Panc1 (cell line): ENCODE measurements around the gene RNF121. TPM values are rescaled to one million over a fixed set of nuclear protein-coding genes. Genes with fewer than 3 reads are reported as not detected.

Source experiments
- ATAC-seq: fragments of 200-7000 bp; cut with Tn5 transposase; 2 replicates; pipeline ENCODE4 v1.9.1; 2020; ENCODE audit warnings: mild to moderate bottlenecking, moderate library complexity
- BruUV-seq: library from RNA; stranded (reverse); fragments of 400-500 nt; replicated peaks from 2 replicates; lab custom pipeline; 2021; lab: Mats Ljungman, UMichigan
- CTCF ChIA-PET: fragments of 300-600 bp; sonication (Branson Sonifier 250); formaldehyde crosslinking; loops from one replicate; lab custom pipeline; 2022; ENCODE audit warnings: antibody characterized with exemption; lab: Charles Lee
- POLR2A ChIA-PET: fragments of 300-600 bp; sonication (Branson Sonifier 250); formaldehyde crosslinking; loops from one replicate; lab custom pipeline; 2022; ENCODE audit warnings: antibody characterized with exemption; lab: Charles Lee
- DNase-seq: peaks from one replicate; pipeline ENCODE4 v3.0.0-alpha.2; 2010; ENCODE audit warnings: low read depth, low spot score
- H3K27ac ChIP-seq: 2 replicates; pipeline ENCODE4 v1.5.1; 2011; ENCODE audit warnings: mild to moderate bottlenecking, low read length, inconsistent platforms
- H3K27me3 ChIP-seq: fragments of 200-500 bp; sonication (Bioruptor generic); 2 replicates; pipeline ENCODE4 v1.6.0; 2014; ENCODE audit warnings: low read length, inconsistent platforms; ENCODE audit not compliant: control insufficient read depth, insufficient read depth
- H3K36me3 ChIP-seq: fragments of 200-500 bp; sonication (Bioruptor generic); 2 replicates; pipeline ENCODE4 v1.5.1; 2014; ENCODE audit warnings: inconsistent platforms, mild to moderate bottlenecking, low read length, moderate library complexity; ENCODE audit not compliant: control insufficient read depth, insufficient read depth
- H3K4me1 ChIP-seq: 2 replicates; pipeline ENCODE4 v1.5.1; 2011; ENCODE audit warnings: inconsistent platforms, mild to moderate bottlenecking, low read length, moderate library complexity; ENCODE audit not compliant: control insufficient read depth, insufficient read depth
- H3K4me3 ChIP-seq, 2 experiments: 2 replicates each; pipeline ENCODE4 v1.5.1; 2011 to 2012; ENCODE audit warnings: low read depth in 2 of 2, low read length in 2 of 2, mild to moderate bottlenecking in 2 of 2, inconsistent platforms in 1 of 2, moderate library complexity in 1 of 2
- H3K9me3 ChIP-seq: fragments of 200-500 bp; sonication (Bioruptor generic); 2 replicates; pipeline ENCODE4 v1.5.1; 2014; ENCODE audit warnings: low read depth, mild to moderate bottlenecking, inconsistent platforms, low read length, moderate library complexity; ENCODE audit not compliant: control insufficient read depth, insufficient read depth
- CTCF ChIP-seq: fragments of 450-650 bp; IDR thresholded peaks from 2 replicates; pipeline ENCODE4 v1.5.1; 2017; ENCODE audit warnings: mild to moderate bottlenecking
- POLR2AphosphoS5 ChIP-seq: IDR thresholded peaks from 2 replicates; pipeline ENCODE4 v1.6.1; 2012; ENCODE audit warnings: mild to moderate bottlenecking, low read depth, low read length, moderate library complexity
- REST ChIP-seq, 2 experiments: IDR thresholded peaks; 2 replicates each; pipeline ENCODE4 v1.6.1; 2011 to 2012; ENCODE audit warnings: low read depth in 2 of 2, control low read depth in 1 of 2, low read length in 1 of 2, mild to moderate bottlenecking in 1 of 2, moderate library complexity in 1 of 2; ENCODE audit not compliant: insufficient read depth in 1 of 2
- SIN3A ChIP-seq: IDR thresholded peaks from 2 replicates; pipeline ENCODE4 v1.6.1; 2012; ENCODE audit warnings: low read depth, mild to moderate bottlenecking, low read length, moderate library complexity, borderline replicate concordance; ENCODE audit not compliant: insufficient read depth
- TCF7L2 ChIP-seq: IDR thresholded peaks from 2 replicates; pipeline ENCODE4 v1.6.1; 2011; ENCODE audit warnings: mild to moderate bottlenecking, low read depth, low read length, inconsistent platforms
- in situ Hi-C: cut with HindIII; loops from 2 replicates; pipeline ENCODE4 v1.10.0; 2016; ENCODE audit warnings: low sequenced_read_pairs, low pct_unique_long_range_greater_than_20kb
- intact Hi-C: fragments of 100-400 bp; cut with micrococcal nuclease; formaldehyde crosslinking; loops from one replicate; pipeline ENCODE4 v1.10.0; 2022; ENCODE audit not compliant: unreplicated experiment
- total RNA-seq: library from RNA; stranded (reverse); gene quantifications from one replicate; pipeline ENCODE4 v1.2.1, GENCODE V29; 2021; ENCODE audit not compliant: unreplicated experiment

RNF121 gene
- total RNA-seq, 1 experiment from 2014 or later: 69.6 TPM

DNA sequence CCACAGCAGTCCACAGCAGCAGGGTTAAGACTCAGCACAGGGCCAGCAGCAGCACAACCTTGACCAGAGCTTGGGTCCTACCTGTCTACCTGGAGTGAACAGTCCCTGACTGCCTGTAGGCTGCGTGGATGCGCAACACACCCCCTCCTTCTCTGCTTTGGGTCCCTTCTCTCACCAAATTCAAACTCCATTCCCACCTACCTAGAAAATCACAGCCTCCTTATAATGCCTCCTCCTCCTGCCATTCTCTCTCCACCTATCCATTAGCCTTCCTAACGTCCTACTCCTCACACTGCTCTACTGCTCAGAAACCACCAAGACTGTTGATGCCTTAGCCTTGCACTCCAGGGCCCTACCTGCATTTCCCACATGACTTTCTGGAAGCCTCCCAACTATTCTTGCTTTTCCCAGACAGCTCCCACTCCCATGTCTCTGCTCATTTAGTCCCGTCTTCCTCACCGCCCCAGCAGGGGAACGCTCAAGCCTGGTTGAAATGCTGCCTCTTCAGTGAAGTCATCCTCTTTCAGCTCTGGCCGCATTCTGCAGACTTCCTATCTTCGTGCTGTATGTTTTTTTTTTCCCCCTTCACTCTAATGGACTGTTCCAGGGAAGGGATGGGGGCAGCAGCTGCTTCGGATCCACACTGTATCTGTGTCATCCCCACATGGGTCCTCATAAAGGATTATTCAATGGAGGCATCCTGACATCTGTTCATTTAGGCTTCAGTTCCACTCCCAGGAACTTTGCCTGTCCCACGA is 73.2 kb downstream of the RNF121 start:
- TF ChIP-seq POLR2AphosphoS5: peak; percentile 54; the same call in 1 of the 2 replicates
- TF ChIP-seq REST (IDR thresholded peaks at IDR 0.05; ENCODE audit: insufficient read depth in 1 of 2, low read depth in 2 of 2, low read length in 1 of 2): no peak
- intact Hi-C loops: no loop called here
- 0 out of 2 replicates have a peak, but pooled peaks cover 5% of the 10 kb centered on the region for H3K4me1 ChIP-seq
- H3K36me3 ChIP-seq: peaks cover 8% of the 10 kb centered on the region; the same call in 1 of the 2 replicates
- POLR2A ChIA-PET: no interaction called here
- H3K27ac ChIP-seq: no peak overlapping the region
- H3K27me3 ChIP-seq: no peaks in the 10 kb centered on the region
- in situ Hi-C loops: no loop called here
- no TSS peak for BruUV-seq
- H3K9me3 ChIP-seq: no peaks in the 10 kb centered on the region
- ATAC-seq (no peak; the same call in 1 of the 2 replicates), DNase-seq (no peak)
- CTCF ChIA-PET: no interaction called here
- no peak overlapping the region for H3K4me3 ChIP-seq

- Histone ChIP-seq H3K4me1 (0 out of 2 replicates have a peak, but pooled peaks cover 5% of the 10 kb centered on the region), H3K36me3 (peaks cover 10% of the 10 kb centered on the region), H3K4me3 (no peak overlapping the region), H3K27me3 (no peaks in the 10 kb centered on the region), H3K9me3 (no peaks in the 10 kb centered on the region), H3K27ac (no peak overlapping the region)
- TF ChIP-seq POLR2AphosphoS5 (0 out of 2 replicates have a peak, but pooled peaks have one; percentile 1), SIN3A (no peak)
- BruUV-seq: TSS peak; percentile 93
- in situ Hi-C loops (no loop called here), intact Hi-C loops (no loop called here)
- ATAC-seq (peak; percentile 5; the same call in 1 of the 2 replicates), DNase-seq (no peak)
- ChIA-PET POLR2A (no interaction called here), CTCF (no interaction called here)
Measured at GRCh38 chr11:72002841-72003775, 74.3 kb downstream of the RNF121 start.

DNA sequence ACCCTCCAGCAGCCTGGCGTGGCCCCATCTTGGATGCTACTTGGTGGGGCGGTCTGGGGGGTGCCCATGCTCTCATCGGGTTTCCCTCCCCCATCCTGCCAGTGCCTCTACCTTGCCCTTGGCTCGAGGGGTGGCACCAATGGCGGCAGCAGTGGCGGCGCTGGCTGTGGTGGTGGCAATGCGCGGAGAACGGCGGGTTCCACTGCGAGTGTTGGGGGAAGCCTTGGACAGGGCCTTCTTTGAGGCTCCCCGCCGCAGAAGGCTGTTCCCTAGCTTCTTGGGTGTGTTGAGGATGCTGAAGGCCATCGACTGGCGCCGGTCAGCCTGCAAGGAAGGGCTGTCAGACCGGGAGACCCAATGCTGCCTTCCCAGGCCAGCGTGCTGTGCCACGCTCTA is 74.9 kb downstream of the RNF121 start:
- no peak for TF ChIP-seq TCF7L2
- TF ChIP-seq REST (IDR thresholded peaks at IDR 0.05; ENCODE audit: insufficient read depth in 1 of 2, low read depth in 2 of 2, low read length in 1 of 2): no peak
- TF ChIP-seq SIN3A: no peak
- TF ChIP-seq CTCF: no peak
- no peak for TF ChIP-seq POLR2AphosphoS5
- Histone ChIP-seq H3K27ac (no peak overlapping the region), H3K4me3 (no peak overlapping the region), H3K36me3 (peaks cover 15% of the 10 kb centered on the region), H3K9me3 (no peaks in the 10 kb centered on the region), H3K4me1 (0 out of 2 replicates have a peak, but pooled peaks cover 5% of the 10 kb centered on the region), H3K27me3 (no peaks in the 10 kb centered on the region)
- no peak for DNase-seq
- CTCF ChIA-PET: no interaction called here
- intact Hi-C loops (no loop called here), in situ Hi-C loops (no loop called here)
- POLR2A ChIA-PET: no interaction called here
- ATAC-seq: no peak
- BruUV-seq: no TSS peak
